Middle frontal gyrus (tissue), 1 donor: ENCODE measurements around the gene C11orf87.

Source experiments
- DNase-seq: peaks from one replicate; pipeline ENCODE4 v3.0.0-alpha.2; 2015; ENCODE audit warnings: low spot score; ENCODE audit errors: extremely low spot score

The C11orf87 gene

GRCh38 chr11:109439684-109440083 is 17.7 kb downstream of the C11orf87 start:
- DNase-seq = no peak

- no peak for DNase-seq
These were observed 21.1 kb downstream of the C11orf87 start for GRCh38 chr11:109443052-109443451.

- DNase-seq = no peak
These were observed 32.9 kb downstream of the C11orf87 start for GRCh38 chr11:109454857-109455256.
